ENCODE results near the gene EYA4. TPM values are rescaled to one million over a fixed set of nuclear protein-coding genes. Genes with fewer than 3 reads are reported as not detected.

EYA4 gene
- total RNA-seq, 1 donor from 2014 or later: 21.4 TPM

DNA sequence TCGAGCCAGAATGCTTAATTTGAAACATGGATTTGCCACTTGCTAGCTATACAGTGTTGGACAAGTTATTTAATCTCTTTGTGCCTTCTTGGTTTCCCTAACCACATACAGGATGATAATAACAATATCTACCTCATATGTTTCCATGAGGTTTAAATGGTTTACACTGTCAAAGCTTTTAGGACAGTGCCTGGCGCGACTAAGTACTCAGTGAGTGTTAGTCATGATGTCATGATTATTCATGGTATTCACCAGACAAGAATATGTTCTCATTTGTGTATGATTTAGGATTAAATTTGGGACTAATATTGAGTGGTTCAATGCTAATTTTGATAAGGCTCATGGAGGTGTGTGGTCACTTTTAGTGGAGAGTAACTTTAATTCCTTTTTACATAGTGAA, 167.4 kb downstream of the EYA4 start:
- no peak for DNase-seq (ENCODE audit: low spot score in 2 of 2, unreplicated experiment in 2 of 2)
- Mint-ChIP-seq H3K36me3 (peaks cover 3% of the 10 kb centered on the region), H3K27ac (peak overlapping the region; percentile 92), H3K9me3 (no peaks in the 10 kb centered on the region), H3K27me3 (ENCODE audit: low read depth) (no peaks in the 10 kb centered on the region), H3K4me1 (peaks cover 52% of the 10 kb centered on the region), H3K4me3 (no peak overlapping the region)
- TF ChIP-seq, protein P1, sequence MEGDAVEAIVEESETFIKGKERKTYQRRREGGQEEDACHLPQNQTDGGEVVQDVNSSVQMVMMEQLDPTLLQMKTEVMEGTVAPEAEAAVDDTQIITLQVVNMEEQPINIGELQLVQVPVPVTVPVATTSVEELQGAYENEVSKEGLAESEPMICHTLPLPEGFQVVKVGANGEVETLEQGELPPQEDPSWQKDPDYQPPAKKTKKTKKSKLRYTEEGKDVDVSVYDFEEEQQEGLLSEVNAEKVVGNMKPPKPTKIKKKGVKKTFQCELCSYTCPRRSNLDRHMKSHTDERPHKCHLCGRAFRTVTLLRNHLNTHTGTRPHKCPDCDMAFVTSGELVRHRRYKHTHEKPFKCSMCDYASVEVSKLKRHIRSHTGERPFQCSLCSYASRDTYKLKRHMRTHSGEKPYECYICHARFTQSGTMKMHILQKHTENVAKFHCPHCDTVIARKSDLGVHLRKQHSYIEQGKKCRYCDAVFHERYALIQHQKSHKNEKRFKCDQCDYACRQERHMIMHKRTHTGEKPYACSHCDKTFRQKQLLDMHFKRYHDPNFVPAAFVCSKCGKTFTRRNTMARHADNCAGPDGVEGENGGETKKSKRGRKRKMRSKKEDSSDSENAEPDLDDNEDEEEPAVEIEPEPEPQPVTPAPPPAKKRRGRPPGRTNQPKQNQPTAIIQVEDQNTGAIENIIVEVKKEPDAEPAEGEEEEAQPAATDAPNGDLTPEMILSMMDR (IDR thresholded peaks at IDR 0.05; ENCODE audit: unreplicated experiment): no peak

DNA sequence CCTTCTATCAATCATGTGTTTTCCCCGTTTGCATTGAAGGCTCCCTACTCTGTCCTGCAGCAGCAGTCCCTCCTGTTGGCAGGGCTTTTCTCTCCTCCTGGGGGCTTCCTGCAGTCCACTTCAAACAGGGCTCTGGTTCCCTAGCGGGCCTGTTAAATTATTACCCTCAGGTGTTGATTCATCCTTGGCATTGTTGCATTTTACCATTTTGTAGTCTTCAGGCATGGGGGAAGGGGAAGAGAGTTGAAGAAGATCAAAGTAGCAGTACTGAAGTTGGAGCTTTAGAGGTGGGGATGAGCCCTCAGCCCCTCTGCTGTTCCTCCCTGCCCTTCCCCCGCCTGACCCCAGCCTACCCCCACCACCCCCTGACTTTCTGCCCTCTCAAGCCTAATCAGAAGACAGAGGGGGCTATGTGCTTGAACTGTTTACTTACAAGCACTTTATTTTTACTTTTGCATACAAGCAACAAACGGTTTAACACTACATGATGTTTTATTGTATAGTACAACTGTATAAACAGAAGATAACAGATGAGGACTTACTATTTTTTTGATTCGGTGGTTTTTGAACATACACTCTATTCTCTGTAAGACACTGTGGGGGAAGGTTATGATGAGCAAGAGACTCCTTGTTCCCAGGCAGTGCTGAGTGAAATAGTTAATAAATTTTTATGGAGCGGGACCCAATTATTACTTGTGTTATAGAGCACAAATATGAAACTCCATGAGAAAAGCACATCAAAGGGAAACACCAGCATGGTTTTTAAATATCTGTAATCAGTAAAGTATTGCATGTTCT, 169.7 kb downstream of the EYA4 start:
- no peak for DNase-seq (ENCODE audit: low spot score in 2 of 2, unreplicated experiment in 2 of 2)
- Mint-ChIP-seq H3K27ac (peak overlapping the region; percentile 69), H3K4me3 (peak overlapping the region; percentile 11), H3K27me3 (ENCODE audit: low read depth) (no peaks in the 10 kb centered on the region), H3K4me1 (peaks cover 43% of the 10 kb centered on the region), H3K36me3 (no peaks in the 10 kb centered on the region), H3K9me3 (no peaks in the 10 kb centered on the region)
- TF ChIP-seq, protein P1 (IDR thresholded peaks at IDR 0.05; ENCODE audit: unreplicated experiment): no peak

DNA sequence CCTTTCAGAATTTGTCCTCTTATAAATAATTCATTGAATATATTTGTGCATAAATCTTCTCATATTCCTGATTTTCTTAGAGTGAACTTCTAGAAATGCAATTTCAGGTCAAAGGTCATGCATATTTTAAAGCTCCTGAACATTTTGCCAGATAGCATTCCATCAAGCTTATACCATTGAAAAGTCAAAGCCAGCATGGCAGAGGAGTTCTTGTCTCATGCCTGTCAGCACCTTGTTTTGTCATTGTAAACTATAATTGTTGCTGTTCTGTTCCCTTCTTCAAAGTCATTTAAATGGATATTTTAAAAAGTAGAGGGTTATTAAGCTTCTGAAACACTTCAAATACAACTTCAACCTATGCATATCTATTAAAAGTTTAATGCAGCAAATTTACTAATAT, 170.6 kb downstream of the EYA4 start:
- DNase-seq (ENCODE audit: low spot score in 2 of 2, unreplicated experiment in 2 of 2): no peak
- Mint-ChIP-seq H3K4me3 (no peak overlapping the region), H3K27ac (no peak overlapping the region), H3K4me1 (peaks cover 40% of the 10 kb centered on the region), H3K36me3 (no peaks in the 10 kb centered on the region), H3K9me3 (no peaks in the 10 kb centered on the region), H3K27me3 (ENCODE audit: low read depth) (no peaks in the 10 kb centered on the region)
- TF ChIP-seq, protein P1 (IDR thresholded peaks at IDR 0.05; ENCODE audit: unreplicated experiment): no peak

DNA sequence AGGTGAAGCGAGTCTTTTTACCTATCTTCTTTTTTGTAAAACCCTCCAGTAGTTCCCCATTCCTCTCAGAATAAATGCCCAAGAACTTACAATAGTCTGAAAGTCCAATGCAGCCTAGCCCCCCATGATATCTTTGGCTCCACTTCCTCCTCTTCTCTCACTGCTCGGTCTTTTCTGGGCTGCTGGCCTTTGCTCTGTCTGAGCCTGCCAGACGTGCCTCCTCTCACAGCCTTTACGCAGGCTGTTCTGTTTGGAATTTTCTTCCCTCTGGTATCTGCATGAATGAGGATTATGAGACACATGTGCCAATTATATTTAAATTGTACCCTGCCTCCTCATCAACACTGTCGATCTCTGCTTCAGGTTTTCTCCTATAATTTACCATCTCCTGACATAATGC, 174.1 kb downstream of the EYA4 start:
- no peaks in the 10 kb centered on the region for H3K36me3 Mint-ChIP-seq
- peaks cover 20% of the 10 kb centered on the region for H3K4me1 Mint-ChIP-seq
- no peak overlapping the region for H3K27ac Mint-ChIP-seq
- no peaks in the 10 kb centered on the region for H3K9me3 Mint-ChIP-seq
- no peak overlapping the region for H3K4me3 Mint-ChIP-seq
- TF ChIP-seq, protein P1 (IDR thresholded peaks at IDR 0.05; ENCODE audit: unreplicated experiment): no peak
- no peaks in the 10 kb centered on the region for H3K27me3 Mint-ChIP-seq (ENCODE audit: low read depth)
- DNase-seq (ENCODE audit: low spot score in 2 of 2, unreplicated experiment in 2 of 2): no peak

DNA sequence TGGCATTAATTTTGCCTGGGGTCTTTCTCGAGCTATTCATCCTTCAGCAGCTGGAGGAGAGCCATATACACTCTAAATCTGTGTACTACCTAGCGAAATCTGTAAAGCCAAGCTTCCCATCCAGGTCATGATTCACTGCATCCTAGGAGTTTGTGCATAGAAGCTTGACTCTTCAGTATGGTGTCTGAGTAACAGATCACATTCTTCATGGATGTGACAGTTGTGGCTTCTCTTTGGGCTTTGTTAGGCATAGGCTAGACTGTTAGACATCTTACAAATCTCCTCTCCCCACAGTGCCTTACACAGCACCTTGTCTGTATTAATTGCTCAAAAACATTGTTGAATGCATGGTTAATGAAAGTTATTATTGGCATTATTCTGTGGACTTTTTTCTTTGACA, 177.0 kb downstream of the EYA4 start:
- DNase-seq (ENCODE audit: low spot score in 2 of 2, unreplicated experiment in 2 of 2): no peak
- H3K27ac Mint-ChIP-seq: no peak overlapping the region
- no peaks in the 10 kb centered on the region for H3K9me3 Mint-ChIP-seq
- TF ChIP-seq, protein P1 (IDR thresholded peaks at IDR 0.05; ENCODE audit: unreplicated experiment): no peak
- H3K27me3 Mint-ChIP-seq (ENCODE audit: low read depth): no peaks in the 10 kb centered on the region
- no peak overlapping the region for H3K4me3 Mint-ChIP-seq
- peaks cover 13% of the 10 kb centered on the region for H3K4me1 Mint-ChIP-seq
- no peaks in the 10 kb centered on the region for H3K36me3 Mint-ChIP-seq
